ELF-1 (cell line): ENCODE measurements around the gene RFNG.
"Not testable (repeated sequence)": the region's sequence is repeated elsewhere in the genome, so short reads cannot be mapped to it uniquely, and the experiment has no call there.

Experiments used
- DNase-seq: peaks from one replicate; pipeline ENCODE4 v3.0.0-alpha.2; 2016; ENCODE audit warnings: low read depth, low spot score

Gene RFNG

DNA sequence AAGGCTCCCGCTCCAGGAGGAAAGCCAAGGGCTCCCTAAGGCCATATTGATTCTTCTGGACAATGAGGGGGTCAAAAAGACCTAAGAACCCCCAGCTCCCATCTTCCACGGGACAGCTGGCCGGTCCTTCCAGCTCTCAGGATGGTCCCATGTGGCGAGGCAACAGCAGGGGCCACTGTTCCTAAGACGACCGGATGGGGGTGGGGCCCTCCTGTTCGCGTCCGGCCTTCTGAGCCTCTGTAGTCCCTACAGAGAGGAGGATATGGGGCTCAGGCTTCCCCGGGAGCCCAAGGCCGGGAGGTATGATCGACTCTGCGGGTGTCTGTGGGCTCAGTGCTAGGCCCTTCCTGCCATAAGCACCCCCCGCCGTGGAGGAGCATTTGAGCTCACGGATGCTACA is 8.1 kb downstream of the RFNG start:
- no peak for DNase-seq

DNA sequence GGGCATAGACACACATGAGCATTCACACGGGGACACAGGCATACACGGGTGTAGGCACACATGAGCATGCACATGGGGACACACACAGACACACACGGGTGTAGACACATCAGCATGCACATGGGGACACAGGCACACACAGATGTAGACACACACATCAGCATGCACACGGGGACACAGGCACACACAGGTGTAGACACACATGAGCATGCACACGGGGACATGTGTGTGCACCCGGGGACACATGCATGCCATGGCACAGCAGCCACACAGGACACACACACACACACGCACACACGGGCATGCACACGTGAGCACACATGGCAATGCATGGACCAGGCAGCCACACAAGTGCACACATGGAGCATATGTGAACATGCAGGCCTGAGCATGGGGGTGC is 9.0 kb downstream of the RFNG start:
- DNase-seq: no peak

DNA sequence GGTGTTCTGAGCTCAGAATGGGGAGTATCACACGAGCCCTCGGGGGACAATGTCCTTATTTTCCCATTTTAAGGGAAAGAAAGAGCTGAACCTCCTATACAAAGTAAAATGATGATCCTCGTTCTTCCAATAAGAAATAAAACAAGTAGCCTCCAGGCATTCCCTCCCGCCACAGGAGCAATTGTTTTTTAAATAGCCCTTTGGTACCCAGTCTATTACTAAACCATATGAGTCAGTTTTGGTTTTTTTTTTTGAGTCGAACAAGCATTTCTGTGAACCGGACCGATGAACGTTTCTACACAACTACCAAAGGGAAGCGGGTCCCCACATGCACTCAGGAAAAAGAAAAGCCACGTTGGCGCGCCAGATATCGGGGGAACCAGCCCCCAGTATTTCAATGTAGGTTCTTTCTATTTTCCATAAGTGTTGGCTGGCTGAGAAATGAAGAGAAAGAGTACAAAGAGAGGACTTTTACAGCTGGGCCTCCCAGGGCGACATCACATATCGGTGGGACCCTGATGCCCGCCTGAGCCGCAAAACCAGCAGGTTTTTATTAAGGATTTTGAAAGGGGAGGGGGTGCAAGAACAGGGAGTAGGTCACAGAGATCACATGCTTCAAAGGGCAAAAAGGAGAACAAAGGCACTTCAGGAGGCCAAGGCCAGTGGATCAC is 10.3 kb downstream of the RFNG start:
- no peak for DNase-seq

DNA sequence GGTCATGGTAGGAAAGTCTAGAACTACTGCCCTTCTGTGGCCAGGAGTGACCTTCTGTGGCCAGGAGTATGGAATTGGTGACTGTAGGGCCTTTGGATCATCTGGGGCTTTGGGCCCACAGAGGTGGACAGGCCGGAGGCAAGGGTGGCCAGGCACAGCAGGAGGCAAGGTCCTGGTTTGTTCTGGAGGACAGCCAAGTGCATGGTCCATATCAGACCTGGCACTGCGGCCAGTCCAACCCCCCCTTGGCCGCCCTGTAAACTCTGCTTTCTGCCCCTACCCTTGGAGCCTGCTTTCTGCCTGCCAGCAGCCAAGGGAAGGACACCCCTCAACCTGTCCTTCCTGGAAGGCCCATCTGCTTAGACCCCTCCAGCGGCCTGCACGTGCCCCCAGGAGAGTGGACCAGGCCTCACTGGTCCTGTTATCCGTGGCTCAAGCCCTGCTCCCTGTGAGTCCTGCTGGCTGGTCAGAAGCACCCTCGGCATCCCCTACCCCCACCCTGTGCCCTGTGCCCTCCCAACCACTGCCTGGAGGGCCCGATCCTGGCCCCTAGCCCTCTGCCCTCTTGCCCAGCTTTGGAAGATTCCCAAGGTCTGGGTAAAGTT is 11.8 kb downstream of the RFNG start:
- DNase-seq: no peak

DNA sequence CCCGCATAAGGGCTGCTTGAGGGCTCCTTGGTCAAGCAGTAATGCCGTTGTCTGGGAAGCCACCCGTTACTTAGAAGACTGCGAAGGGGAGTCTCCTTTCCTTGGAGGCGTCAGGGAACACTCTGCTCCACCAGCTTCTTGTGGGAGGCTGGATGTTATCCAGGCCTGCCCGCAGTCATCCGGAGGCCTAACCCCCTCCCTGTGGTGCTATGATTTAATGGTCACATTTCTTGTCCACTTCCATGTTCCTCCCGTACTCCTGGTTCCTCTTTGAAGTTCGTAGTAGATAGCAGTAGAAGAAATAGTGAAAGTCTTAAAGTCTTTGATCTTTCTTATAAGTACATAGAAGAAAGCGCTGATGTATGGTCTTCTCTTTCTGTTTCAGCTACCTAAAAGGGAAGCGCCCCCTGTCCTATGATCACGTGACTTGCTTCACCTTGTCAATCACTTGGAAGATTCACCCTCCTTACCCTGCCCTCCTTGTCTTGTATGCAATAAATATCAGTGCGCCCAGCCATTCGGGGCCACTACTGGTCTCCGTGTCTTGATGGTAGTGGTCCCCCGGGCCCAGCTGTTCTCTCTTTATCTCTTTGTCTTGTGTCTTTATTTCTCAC is 12.7 kb downstream of the RFNG start:
- not testable (repeated sequence) for DNase-seq

DNA sequence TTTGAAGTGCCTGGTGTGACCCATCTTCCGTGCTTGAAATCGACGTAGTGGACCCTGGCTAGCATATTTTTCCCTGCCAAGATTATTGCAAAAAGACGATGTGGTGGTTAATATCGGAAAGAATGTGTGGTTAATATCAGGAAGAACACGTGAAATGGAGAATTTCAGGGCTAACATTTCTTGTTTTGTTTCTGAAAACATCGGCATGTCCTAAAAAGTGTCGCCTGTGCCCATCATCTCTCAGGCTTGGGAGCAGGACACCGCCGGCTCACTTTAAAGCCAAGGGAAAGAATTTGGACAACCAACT is 13.8 kb downstream of the RFNG start:
- no peak for DNase-seq

DNA sequence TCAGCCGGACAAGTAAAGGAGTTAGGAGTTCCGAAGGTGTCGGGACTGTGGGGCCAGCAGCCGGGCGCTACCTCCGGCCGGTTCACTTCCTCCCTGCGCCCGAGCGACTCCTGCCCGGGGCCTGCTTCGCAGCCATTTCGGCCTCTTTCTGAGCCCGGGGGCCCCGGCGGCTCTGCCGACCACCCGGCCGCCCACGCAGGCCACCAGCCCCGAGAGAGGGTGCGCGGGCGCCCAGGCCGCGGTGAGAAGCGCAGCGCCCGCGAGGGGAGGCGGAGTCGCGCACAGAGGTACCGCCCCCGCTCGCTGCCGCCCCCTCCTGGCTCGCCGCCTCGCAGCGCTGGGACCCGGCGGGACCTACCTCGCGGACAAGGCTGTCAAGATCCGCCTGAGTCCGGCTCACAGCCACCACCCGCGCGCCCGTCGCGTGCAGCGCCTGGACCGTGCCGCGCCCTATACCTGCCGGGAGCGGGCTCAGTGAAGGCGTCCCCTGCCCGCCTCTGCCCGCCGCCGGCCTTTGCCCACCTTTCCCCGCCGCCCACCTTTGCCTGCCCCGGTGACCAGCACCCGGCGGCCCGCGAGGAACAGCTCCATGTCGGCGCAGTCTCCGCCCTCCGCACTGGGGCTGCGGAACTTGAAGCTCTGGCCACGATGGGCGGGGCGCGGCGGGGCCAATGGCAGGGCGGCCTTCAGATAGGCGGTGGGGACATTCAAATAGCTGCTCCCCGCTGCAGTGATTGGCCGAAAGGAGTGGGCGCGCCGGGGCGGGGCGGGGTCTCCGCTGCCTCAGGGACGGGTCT is 14.3 kb downstream of the RFNG start, which contains the start of gene DCXR:
Gene DCXR (minus strand): TSS at position 606 of the 797 bp plus-strand sequence. CDS start 15 bp downstream, at position 591.
- DNase-seq: peak; percentile 99

DNA sequence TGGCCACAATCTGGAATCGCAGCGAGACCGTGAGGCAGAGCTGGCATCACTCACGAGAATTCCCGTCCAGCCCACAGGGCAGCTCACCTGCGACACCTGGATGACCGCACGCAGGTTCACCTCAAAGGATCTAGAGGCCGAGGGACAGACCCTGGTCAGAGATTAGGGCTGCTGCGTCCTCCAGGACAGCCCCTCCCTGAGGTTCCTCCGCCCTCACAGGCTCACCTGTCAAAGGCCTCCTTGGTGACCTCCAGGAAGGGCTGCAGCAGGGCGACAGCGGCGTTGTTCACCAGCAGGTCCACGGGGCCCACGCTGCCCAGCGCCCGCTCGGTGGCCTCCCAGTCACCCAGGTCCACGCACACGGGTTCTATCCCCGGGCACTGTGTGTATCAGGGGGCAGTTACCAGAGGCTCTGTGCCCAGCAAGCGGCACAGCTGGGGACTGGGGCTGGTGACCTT is 14.9 kb downstream of the RFNG start:
- DNase-seq: no peak

DNA sequence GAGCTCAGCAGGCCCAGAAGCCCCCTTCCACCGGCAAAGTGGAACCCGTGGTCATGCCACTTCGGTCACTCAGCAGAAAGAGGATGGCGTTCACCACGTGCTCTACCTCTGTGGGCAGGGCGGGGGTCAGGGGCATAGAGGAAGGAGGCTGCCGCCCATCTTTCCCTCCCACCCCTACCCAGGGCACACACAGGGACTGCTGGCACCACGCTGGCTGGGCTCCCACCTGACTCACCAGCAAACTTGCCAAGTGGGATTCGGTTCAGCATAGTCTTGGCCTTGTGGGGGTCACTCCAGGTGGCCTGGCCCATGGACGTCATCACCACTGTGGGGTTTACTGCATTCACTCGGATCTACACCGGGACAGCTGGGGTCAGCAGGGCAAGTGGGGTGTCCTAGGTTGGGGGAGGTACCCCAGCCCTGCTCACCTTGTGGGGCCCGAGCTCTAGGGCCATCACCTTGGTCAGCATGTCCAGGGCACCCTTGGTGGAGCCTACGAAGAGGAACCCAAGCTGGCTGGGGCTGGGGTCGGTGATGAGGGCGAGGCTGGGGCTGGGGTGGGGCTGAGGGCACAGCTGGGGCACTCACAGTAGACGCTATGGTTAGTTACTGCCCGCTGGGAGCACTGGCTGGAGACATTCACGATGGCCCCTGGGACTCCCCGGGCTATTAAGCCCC is 15.5 kb downstream of the RFNG start:
- no peak for DNase-seq

DNA sequence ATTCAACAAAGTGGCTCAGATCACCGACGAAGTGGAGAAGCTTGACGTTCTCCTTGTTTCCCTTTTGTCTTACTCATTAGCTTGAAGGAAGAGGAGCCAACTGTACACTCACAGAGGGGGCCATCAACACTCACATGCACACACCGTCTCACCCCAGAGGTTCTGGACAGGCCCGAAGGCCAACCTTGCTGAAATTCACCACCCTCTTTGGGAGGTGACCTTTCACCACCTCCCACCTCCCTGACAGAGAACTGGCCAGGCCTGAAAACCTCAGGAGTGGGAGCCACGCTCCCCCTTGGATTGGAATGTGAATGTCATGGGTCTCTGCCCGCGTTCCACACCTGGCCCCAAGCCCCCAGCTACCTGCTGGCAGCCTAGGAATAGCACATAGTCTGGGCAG is 16.1 kb downstream of the RFNG start:
- DNase-seq: no peak

DNA sequence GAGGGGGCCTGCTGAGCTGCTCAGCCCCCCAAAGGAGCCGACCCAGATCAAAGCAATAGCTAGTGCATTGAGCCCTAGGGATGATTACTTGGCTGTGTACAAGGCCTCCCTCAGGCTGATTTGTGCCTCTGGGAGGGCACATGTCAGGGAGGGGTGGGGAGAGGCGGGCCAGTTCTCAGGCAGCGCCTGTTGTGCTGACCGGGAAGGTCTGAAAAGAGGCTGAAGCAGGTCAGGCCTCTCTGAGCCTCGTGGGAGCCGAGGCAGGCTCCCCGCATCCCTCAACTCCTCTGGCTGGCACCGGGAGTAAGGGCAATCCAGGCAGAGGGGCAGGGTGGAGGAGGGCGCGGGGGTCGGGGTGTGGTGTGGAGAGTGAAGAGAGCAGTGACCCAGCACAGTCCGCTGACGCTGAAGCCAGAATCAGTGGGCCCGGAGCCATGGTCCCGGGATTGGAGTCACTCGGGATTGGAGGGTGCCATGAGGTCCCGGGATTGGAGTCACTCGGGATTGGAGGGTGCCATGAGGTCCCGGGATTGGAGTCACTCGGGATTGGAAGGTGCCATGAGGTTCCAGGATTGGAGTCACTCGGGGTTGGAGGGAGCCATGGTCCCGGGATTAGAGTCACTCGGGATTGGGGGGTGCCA is 17.1 kb downstream of the RFNG start:
- peak; percentile 75 for DNase-seq

DNA sequence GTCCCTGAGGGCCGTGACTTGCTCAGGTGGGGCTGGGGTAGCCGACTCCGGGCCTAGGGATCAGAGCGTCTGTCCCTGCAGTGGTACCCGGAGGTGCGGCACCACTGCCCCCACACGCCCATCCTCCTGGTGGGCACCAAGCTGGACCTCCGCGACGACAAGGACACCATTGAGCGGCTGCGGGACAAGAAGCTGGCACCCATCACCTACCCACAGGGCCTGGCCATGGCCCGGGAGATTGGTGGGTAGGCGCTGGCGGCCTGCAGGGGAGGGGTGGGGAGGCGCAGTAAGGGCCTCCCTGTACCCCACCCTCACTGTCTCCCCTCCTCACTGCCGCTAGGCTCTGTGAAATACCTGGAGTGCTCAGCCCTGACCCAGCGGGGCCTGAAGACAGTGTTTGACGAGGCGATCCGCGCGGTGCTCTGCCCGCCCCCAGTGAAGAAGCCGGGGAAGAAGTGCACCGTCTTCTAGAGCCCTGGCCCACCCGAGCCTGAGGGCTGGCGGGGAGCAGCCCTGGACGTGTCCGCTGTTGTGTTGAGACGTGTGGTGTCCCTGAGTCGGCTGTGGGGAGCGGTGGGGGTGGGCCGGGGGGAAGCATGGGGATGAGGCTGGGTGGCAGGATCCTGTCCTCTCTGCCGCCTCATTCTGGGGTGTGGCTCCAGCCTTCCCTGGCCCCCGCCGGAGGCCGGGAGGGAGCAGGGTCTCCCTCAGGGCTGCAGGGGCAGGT is 18.1 kb downstream of the RFNG start:
- no peak for DNase-seq

DNA sequence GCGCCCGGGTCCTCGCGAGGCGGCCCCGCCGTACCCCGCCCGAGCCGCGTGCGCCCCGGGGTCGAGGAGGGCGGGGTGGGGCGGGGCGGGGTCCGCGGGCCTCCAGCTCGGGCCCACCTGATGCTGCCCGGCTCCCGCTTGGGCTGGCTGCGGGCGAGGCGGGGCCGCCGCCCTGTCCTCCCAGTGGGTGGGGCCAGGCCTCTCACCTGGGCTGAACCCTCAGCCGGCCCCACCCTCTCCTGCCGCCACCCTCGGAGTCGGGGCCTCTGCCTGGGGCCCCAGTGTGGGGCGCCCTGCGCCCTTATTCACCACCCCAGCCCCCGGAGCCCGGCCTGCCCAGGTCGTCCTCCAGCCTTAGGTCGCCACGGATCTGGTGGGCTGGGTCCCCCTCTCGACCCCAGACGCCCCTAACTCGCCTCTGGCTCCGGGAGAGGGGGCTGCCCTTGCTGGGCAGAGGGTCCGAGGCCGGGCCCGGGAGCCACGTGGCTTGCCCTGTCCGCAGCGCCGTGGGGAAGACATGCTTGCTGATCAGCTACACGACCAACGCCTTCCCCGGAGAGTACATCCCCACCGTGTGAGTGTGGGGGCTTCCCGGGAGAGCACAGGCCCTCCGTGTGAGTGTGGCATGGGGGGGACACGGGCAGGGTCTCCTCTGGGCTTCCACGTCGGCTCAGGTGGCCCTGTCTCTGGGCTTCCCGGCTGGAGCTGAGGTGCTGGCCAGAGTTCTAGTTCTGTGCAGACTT is 19.6 kb downstream of the RFNG start:
- DNase-seq: no peak

DNA sequence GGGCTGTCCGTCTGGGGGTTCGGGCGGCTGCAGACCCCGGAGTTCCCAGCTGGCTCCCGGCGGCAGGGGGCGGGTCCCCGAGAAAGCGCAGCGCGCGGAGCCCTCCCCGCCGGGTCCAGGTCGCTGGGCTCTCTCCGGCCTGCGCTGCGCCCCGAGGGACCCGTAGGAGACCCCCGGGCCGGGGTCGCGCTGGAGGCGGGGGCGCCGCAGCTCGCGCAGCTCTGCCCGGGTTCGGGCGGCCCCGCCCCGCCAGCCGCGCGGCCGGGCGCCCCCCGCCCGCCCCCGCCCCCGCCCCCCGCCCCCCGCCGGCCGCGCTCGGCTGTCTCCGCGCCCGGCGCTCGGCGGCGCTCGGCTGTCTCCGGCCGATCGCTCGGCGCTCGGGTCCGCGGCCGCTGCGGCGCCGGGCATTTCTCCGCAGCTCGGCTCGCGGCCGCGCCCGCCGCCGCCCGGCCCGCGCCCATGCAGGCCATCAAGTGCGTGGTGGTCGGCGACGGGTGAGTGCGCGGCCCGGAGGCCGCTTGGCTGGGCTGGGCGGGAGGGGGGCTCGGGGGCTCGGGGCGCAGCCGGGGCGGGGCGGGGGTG is 20.2 kb downstream of the RFNG start, which contains the start of gene RAC3:
Gene RAC3 (plus strand): TSS at position 376 of the 582 bp plus-strand sequence. CDS start 84 bp downstream, at position 460.
- no peak for DNase-seq

DNA sequence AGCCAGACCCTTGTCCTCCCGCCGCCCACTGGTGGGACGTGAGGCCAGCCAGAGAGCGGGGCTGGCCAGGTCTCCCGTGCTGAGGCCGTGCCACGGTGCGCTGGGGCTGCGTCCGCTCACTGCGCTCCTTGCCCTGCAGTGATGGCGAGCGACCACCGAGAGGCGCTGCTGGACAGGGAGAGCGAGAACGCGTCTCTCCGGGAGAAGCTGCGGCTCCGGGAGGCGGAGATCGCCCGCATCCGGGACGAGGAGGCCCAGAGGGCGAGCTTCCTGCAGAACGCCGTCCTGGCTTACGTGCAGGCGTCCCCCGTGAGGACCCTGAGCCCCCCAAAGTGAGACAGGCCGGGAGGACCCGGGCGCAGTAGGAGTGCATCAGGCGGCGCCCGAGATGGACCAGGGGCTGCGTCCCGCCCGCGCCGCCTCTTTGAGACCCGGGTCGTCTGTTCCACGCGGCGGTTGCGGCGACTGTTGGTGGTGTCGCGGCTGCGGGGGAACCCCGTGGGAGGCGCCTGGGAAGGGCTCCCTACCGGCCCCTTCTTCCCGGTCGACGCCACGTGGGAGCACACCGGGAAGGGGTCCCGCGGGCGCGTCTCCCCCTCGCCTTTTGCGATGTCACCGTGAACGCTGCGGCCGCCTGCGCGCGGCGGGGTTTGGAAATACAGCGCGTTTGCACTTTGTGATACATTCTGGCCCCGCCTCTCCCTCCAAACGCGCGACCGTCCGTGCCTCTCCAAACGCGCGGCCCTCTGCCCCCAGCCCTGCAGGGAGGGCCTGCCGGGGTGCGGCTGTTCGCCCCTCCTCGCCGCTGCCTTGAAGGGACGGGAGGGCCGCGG is 20.9 kb downstream of the RFNG start:
- peak; percentile 92 for DNase-seq

DNA sequence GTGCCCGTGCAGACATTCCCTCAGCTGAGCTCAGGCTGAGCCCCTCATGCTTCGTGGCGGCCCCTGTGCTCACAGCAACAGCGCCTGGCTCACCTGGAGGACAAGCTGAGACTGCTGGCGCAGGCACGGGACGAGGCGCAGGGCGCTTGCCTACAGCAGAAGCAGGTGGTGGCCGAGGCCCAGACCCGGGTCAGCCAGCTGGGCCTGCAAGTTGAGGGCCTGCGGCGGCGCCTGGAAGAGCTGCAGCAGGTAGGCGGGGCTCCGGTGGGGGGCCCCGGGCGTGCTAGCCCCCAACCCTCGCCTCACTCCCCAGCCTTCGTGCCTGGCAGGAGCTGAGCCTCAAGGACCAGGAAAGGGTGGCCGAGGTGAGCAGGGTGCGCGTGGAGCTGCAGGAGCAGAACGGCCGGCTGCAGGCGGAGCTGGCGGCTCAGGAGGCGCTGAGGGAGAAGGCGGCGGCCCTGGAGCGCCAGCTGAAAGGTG is 21.6 kb downstream of the RFNG start:
- DNase-seq: no peak

DNA sequence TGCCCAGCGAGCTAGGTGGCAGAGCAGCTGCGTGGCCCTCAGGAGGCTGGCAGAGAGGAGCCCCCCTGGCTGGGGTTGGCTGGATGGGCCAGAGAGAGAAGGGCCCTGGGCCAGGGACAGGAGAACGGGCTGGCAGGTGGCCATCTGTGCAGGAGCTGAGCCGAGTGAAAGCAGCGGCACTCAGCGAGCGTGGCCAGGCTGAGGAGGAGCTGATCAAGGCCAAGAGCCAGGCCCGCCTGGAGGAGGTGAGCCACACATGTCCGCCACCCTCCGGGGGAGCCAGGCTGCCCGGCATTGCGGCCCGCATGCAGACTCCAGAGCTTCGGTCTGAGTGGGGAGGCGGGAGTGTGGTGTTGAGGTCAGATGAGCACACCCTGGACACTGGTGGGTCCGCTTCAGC is 22.2 kb downstream of the RFNG start:
- DNase-seq: no peak

DNA sequence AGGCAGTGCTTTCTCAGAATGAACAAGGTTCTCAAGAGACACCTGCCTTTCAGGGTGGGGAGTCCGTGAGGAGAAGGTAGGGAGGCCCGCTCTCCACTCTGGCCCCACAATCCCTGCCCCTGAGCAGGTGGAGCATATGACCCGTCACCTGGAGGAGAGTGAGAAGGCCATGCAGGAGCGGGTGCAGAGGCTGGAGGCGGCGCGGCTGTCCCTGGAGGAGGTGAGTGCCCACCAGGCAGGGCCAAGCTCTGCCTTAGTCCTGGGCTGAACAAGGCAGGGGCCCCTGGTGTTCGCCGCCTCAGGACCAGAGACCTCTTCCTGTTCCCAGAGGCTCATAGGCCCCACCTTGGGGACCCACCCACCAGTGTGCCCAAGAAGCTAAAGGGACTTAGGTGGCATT is 22.6 kb downstream of the RFNG start:
- DNase-seq: no peak
